H54 (cell line): ENCODE results near the gene DHRS7.
"Not testable (repeated sequence)": the region's sequence is repeated elsewhere in the genome, so short reads cannot be mapped to it uniquely, and the experiment has no call there.

Experiments used
- DNase-seq: peaks from one replicate; pipeline ENCODE4 v3.0.0; 2011; ENCODE audit warnings: low spot score, mixed read lengths; ENCODE audit not compliant: insufficient read length
- FAIRE-seq: peaks from 3 replicates; lab custom pipeline; 2011; peaks lifted over from hg19 to GRCh38; lab: Jason Lieb, UNC
- POLR2A ChIP-seq: IDR thresholded peaks from 2 replicates; pipeline ENCODE4 v1.6.1; 2011; ENCODE audit warnings: low read depth, mild to moderate bottlenecking, low read length

DHRS7 gene

GRCh38 chr14:60133487-60133886 lies 31.7 kb downstream of the DHRS7 start:
- FAIRE-seq: no peak
- no peak for TF ChIP-seq POLR2A

DNA sequence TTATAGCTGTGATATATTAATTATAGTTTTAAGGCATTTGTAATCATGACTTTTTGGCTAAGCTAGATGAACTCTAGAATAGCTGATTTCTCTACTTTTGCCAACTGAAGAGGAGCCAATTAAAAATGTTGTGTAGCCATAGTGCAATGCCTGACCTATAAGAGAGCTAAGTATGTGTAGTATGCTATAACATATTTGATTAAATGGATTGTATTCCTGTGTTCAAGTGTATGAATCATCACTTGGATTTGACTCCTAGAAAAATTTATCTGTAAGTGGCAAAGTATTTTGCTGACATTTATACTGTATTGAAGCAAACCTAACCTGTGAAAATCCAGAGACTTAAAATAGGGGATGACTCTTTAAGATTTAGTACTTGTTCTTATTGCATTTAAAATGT lies 39.3 kb downstream of the DHRS7 start:
- FAIRE-seq (no peak), DNase-seq (no peak)
- TF ChIP-seq POLR2A: no peak

More at GRCh38 chr14:60133487-60133886, 31.7 kb downstream of the DHRS7 start:
- DNase-seq: no peak

DNA sequence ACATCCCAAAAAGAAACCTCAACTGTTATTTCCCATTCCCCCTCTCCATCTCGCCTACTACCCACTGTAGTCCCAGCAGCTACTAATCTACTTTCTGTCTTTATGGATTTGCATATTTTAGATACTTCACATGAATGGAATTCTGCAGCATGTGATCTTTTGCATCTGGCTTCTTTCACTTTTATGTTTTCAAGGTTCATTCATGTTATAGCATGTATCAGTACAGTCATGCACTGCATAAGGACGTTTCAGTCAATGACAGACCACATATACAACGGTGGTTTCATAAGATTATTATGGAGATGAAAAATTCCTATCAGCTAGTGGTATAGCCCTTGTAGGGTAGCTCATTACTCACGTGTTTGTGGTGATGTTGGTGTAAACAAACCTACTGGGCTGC lies 49.0 kb downstream of the DHRS7 start:
- no peak for DNase-seq
- TF ChIP-seq POLR2A: no peak
- FAIRE-seq: no peak

DNA sequence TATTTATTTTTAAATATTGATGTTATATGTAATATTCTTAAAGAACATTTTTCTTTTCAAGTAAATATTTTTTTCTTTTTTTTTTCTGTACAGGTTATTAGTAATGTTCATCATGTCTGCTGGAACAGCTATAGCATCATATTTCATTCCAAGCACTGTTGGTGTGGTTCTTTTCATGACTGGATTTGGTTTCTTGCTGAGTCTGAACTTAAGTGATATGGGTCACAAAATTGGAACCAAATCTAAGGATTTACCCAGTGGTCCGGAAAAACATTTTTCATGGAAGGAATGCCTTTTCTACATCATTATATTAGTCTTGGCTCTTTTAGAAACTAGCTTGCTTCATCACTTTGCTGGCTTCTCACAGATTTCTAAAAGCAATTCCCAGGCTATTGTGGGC lies 50.3 kb downstream of the DHRS7 start:
- DNase-seq (no peak), FAIRE-seq (no peak)

DNA sequence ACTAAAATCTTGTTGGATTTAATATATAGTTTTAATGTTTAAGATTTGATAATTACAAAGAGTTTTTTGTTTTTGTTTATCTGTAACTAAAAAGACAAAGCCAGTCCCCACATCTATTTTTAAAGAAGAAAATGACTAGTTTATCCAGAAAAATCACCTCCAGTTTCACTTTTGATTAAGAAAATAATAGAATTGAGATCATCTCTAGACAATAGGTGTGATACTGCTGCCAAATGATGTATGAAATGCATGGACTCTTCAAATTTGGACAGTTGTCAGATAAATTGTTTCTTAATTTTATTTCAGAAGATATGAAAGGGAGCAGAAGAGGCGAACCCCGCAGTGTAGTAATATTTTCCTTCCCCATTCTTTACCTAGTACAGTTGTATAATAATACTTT lies 53.5 kb downstream of the DHRS7 start:
- TF ChIP-seq POLR2A: no peak
- FAIRE-seq (no peak), DNase-seq (no peak)

More for the DNA sequence above, 50.3 kb downstream of the DHRS7 start:
- TF ChIP-seq POLR2A: no peak

DNA sequence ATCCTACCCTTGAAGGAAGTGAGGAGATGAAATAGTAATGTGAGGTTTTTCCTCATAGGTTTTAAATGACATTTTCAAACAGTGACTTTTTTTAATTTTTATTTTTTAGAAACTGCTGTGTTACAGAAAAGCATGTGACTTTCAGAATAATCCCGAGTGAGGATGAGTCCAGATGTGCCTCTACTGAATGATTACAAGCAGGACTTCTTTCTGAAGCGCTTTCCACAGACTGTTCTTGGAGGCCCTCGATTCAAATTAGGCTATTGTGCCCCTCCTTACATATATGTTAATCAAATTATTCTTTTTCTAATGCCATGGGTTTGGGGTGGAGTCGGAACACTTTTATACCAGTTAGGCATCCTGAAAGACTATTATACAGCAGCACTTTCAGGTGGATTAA lies 57.7 kb downstream of the DHRS7 start:
- no peak for TF ChIP-seq POLR2A
- FAIRE-seq (no peak), DNase-seq (no peak)

DNA sequence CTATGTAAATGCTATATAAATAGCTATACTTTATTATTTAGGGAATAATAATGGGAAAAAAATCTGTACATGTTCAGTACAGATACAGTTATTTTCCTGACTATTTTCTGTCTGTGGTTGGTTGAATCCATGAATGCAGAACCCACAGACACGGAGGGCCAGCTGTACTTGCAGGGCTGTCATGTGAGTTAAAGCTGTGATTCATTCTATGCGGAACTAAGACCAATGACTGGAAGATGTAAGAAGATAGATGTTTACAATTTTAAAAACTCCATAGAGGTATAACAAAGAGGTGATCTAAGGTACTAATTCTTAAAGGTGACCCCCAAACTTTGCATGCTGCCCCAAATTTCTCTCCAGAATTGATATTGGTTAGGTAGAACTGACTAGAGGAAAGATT lies 58.9 kb downstream of the DHRS7 start:
- DNase-seq: no peak
- TF ChIP-seq POLR2A: no peak
- FAIRE-seq: no peak

DNA sequence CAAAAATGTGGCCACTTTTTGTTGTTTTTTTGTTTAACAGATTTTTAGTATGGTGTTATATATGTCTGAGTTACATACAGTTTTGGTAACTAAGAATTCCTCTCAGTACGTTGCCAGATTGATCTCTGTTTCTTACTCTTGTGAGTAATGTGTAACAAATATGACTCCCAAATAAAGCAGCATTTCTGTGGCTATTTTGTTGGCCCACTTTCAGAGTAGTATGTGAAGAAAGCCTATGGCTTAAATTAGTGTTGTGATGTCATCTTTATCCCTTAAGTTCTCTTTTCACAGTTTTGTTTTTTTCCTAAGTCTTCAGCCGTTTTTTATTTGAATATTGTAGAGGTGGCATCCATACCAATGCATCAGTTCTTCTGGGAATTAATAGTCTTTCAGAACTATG lies 62.8 kb downstream of the DHRS7 start:
- DNase-seq: no peak
- TF ChIP-seq POLR2A: no peak
- FAIRE-seq: peak; percentile 52

- TF ChIP-seq POLR2A: no peak
- FAIRE-seq (peak; percentile 15), DNase-seq (no peak)
These were observed 63.4 kb downstream of the DHRS7 start for GRCh38 chr14:60101786-60102185.

- not testable (repeated sequence) for DNase-seq, FAIRE-seq
These were observed 65.3 kb downstream of the DHRS7 start for GRCh38 chr14:60099855-60100254.

- DNase-seq (no peak), FAIRE-seq (no peak)
- no peak for TF ChIP-seq POLR2A
These were observed 67.2 kb downstream of the DHRS7 start for GRCh38 chr14:60097974-60098373.

- DNase-seq: no peak
- no peak for FAIRE-seq
- no peak for TF ChIP-seq POLR2A
These were observed 69.3 kb downstream of the DHRS7 start for GRCh38 chr14:60095781-60096450.

DNA sequence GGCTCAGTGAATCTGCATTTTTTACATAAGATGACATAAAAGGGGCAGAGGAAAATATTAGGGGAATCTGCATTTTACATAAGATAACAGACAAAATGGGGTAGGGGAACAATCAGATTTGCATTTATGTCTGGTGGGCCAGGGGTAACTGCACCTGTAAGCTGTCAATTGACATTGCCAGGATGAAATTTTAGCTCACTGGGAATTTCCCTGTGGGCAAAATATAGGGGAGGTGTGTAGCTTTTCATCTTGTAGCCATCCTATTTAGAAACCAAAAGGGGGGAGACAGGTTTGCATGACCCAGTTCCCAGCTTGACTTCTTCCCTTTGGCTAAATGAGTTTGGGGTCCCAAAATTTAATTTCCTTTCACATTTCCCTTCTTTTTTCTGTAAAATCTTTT lies 70.0 kb downstream of the DHRS7 start:
- TF ChIP-seq POLR2A: no peak
- FAIRE-seq: no peak
- no peak for DNase-seq

DNA sequence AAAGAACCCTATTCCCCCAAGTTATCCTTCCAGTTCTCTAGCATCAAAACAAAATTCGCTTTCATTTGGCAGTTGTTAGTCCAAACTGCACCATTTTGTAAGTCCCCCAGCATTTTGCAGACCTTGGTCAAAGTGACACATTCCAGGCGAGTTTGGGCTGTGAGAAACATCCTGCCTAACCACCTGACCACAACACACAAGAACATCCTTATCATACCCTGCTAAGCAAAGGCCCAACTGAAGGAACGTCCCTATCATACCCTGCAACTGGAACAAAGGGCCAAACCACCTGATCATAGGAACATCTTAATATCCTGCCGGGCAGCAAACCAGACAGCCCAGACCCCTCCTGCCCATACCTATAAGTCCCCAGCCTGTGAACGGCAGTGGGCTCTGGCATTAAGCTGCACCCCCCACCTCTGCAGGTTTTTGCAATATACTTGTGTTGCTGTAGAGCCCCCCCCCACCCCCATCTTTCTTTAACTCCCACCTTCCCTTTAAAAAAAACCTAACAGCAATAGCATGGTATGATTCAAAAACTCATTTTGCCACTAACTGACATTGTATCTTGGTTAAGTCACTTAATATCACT lies 70.8 kb downstream of the DHRS7 start:
- DNase-seq (no peak), FAIRE-seq (peak; percentile 97)
- no peak for TF ChIP-seq POLR2A
